GM23338 (cell line): ENCODE measurements around the gene VMP1.

ENCODE experiments used
- CTCF ChIP-seq, 2 experiments: fragments of 200-600 bp in 1 of 2; sonication (generic) in 1 of 2; conservative IDR thresholded peaks; 2 replicates each; pipeline versions ENCODE4 v1.5.1 to v1.6.1; 2016 to 2017; ENCODE audit warnings: antibody characterized with exemption in 2 of 2, low read depth in 2 of 2, mild to moderate bottlenecking in 2 of 2, moderate library complexity in 1 of 2
- EZH2 ChIP-seq: fragments of 200-600 bp; sonication (generic); IDR thresholded peaks from one replicate; pipeline ENCODE4 v1.8.0; 2017; ENCODE audit warnings: antibody characterized with exemption, mild to moderate bottlenecking, low read depth; ENCODE audit not compliant: unreplicated experiment
- EZH2phosphoT487 ChIP-seq: fragments of 200-600 bp; sonication (generic); IDR thresholded peaks from one replicate; pipeline ENCODE4 v1.8.1; 2018; ENCODE audit warnings: antibody characterized with exemption; ENCODE audit not compliant: unreplicated experiment

GRCh38 chr17:59722623-59723022 lies 15.2 kb downstream of the VMP1 start:
- TF ChIP-seq EZH2 (no peak), CTCF (conservative IDR thresholded peaks at IDR 0.05; ENCODE audit: low read depth in 2 of 2) (no peak), EZH2phosphoT487 (no peak)
